RPMI7951 (cell line): ENCODE results near the gene DNHD1. TPM values are rescaled to one million over a fixed set of nuclear protein-coding genes. Genes with fewer than 3 reads are reported as not detected.
A peak's percentile ranks its signal among the peaks of the same experiment; 100 is the strongest.

Experiments
- DNase-seq: peaks from one replicate; pipeline ENCODE4 v3.0.0-alpha.2; 2012; ENCODE audit warnings: low read depth
- total RNA-seq: library from RNA; depleted of rRNA; stranded (reverse); fragments of >200 nt; shearing (Covaris generic); gene quantifications from 2 replicates; pipeline ENCODE4 v1.2.3, GENCODE V29; 2014

Gene DNHD1
- total RNA-seq, 1 experiment from 2014 or later = 1.7 TPM

- no peak for DNase-seq
Measured at GRCh38 chr11:6587360-6587953, 90.4 kb downstream of the DNHD1 start.

GRCh38 chr11:6588018-6588417 lies 90.9 kb downstream of the DNHD1 start:
- no peak for DNase-seq

GRCh38 chr11:6594142-6594768 lies 97.2 kb downstream of the DNHD1 start:
- no peak for DNase-seq

- DNase-seq = no peak
Measured at GRCh38 chr11:6596239-6596877, 99.3 kb downstream of the DNHD1 start.

- DNase-seq = no peak
Measured at GRCh38 chr11:6598555-6598954, 101.5 kb downstream of the DNHD1 start.

GRCh38 chr11:6599449-6599848 lies 102.4 kb downstream of the DNHD1 start:
- DNase-seq = no peak

GRCh38 chr11:6599881-6600390 lies 102.9 kb downstream of the DNHD1 start:
- no peak for DNase-seq

GRCh38 chr11:6601041-6601461 lies 104.0 kb downstream of the DNHD1 start:
- no peak for DNase-seq

GRCh38 chr11:6602096-6602940 lies 105.2 kb downstream of the DNHD1 start:
- DNase-seq = no peak

GRCh38 chr11:6603287-6604080 lies 106.4 kb downstream of the DNHD1 start, which contains the start of the genes ILK and RRP8:
Gene ILK (plus strand): TSS chr11:6603774. CDS start chr11:6604272, 498 bp downstream.
Gene RRP8 (minus strand): TSS chr11:6603616. CDS start chr11:6603502, 114 bp downstream.
- peak; percentile 88 for DNase-seq

- DNase-seq = peak; percentile 66
Measured at GRCh38 chr11:6604081-6604626, 107.1 kb downstream of the DNHD1 start.

- DNase-seq = no peak
Measured at GRCh38 chr11:6604790-6605189, 107.7 kb downstream of the DNHD1 start.

GRCh38 chr11:6606471-6607189 lies 109.5 kb downstream of the DNHD1 start:
- peak; percentile 94 for DNase-seq

GRCh38 chr11:6607190-6607795 lies 110.2 kb downstream of the DNHD1 start:
- peak; percentile 51 for DNase-seq

GRCh38 chr11:6608011-6608410 lies 110.9 kb downstream of the DNHD1 start:
- no peak for DNase-seq

- no peak for DNase-seq
Measured at GRCh38 chr11:6608726-6609501, 111.8 kb downstream of the DNHD1 start.

- no peak for DNase-seq
Measured at GRCh38 chr11:6609502-6610015, 112.5 kb downstream of the DNHD1 start.

- DNase-seq = no peak
Measured at GRCh38 chr11:6610591-6610990, 113.5 kb downstream of the DNHD1 start.
